ENCODE results near the gene CABLES1.

CABLES1 gene

GRCh38 chr18:23248826-23249225 is 113.5 kb downstream of the CABLES1 start:
- ATAC-seq (ENCODE audit: low read depth) (no peak), DNase-seq (ENCODE audit: low spot score) (no peak)
- TF ChIP-seq CTCF (IDR thresholded peaks at IDR 0.05; ENCODE audit: poor library complexity, severe bottlenecking), result no peak
- no peaks in the 10 kb centered on the region for H3K36me3 ChIP-seq (ENCODE audit: low read depth)
- H3K27ac ChIP-seq (ENCODE audit: poor library complexity, severe bottlenecking), result no peak overlapping the region
- no peaks in the 10 kb centered on the region for H3K27me3 ChIP-seq (ENCODE audit: insufficient read depth, poor library complexity, severe bottlenecking)
- no peak overlapping the region for H3K4me3 ChIP-seq (ENCODE audit: severe bottlenecking)
- no peaks in the 10 kb centered on the region for H3K4me1 ChIP-seq (ENCODE audit: insufficient read depth, poor library complexity, severe bottlenecking)
- H3K9me3 ChIP-seq (ENCODE audit: severe bottlenecking), result no peaks in the 10 kb centered on the region

- no peak overlapping the region for H3K27ac ChIP-seq (ENCODE audit: poor library complexity, severe bottlenecking)
- DNase-seq (ENCODE audit: low spot score), result no peak
- no peaks in the 10 kb centered on the region for H3K9me3 ChIP-seq (ENCODE audit: severe bottlenecking)
- no peaks in the 10 kb centered on the region for H3K4me1 ChIP-seq (ENCODE audit: insufficient read depth, poor library complexity, severe bottlenecking)
- no peaks in the 10 kb centered on the region for H3K36me3 ChIP-seq (ENCODE audit: low read depth)
- ATAC-seq (ENCODE audit: low read depth), result no peak
- H3K27me3 ChIP-seq (ENCODE audit: insufficient read depth, poor library complexity, severe bottlenecking), result no peaks in the 10 kb centered on the region
- no peak for TF ChIP-seq CTCF (IDR thresholded peaks at IDR 0.05; ENCODE audit: poor library complexity, severe bottlenecking)
- no peak overlapping the region for H3K4me3 ChIP-seq (ENCODE audit: severe bottlenecking)
Measured at GRCh38 chr18:23249348-23249747, 114.1 kb downstream of the CABLES1 start.

- no peak for TF ChIP-seq CTCF (IDR thresholded peaks at IDR 0.05; ENCODE audit: poor library complexity, severe bottlenecking)
- DNase-seq (ENCODE audit: low spot score) (no peak), ATAC-seq (ENCODE audit: low read depth) (no peak)
- no peaks in the 10 kb centered on the region for H3K9me3 ChIP-seq (ENCODE audit: severe bottlenecking)
- no peaks in the 10 kb centered on the region for H3K4me1 ChIP-seq (ENCODE audit: insufficient read depth, poor library complexity, severe bottlenecking)
- H3K4me3 ChIP-seq (ENCODE audit: severe bottlenecking), result no peak overlapping the region
- no peak overlapping the region for H3K27ac ChIP-seq (ENCODE audit: poor library complexity, severe bottlenecking)
- no peaks in the 10 kb centered on the region for H3K27me3 ChIP-seq (ENCODE audit: insufficient read depth, poor library complexity, severe bottlenecking)
- H3K36me3 ChIP-seq (ENCODE audit: low read depth), result no peaks in the 10 kb centered on the region
Measured at GRCh38 chr18:23250893-23251656, 115.8 kb downstream of the CABLES1 start.

GRCh38 chr18:23253630-23254029 is 118.3 kb downstream of the CABLES1 start:
- Histone ChIP-seq H3K4me3 (ENCODE audit: severe bottlenecking) (no peak overlapping the region), H3K9me3 (ENCODE audit: severe bottlenecking) (no peaks in the 10 kb centered on the region), H3K4me1 (ENCODE audit: insufficient read depth, poor library complexity, severe bottlenecking) (peaks cover 6% of the 10 kb centered on the region), H3K27ac (ENCODE audit: poor library complexity, severe bottlenecking) (no peak overlapping the region), H3K27me3 (ENCODE audit: insufficient read depth, poor library complexity, severe bottlenecking) (no peaks in the 10 kb centered on the region), H3K36me3 (ENCODE audit: low read depth) (no peaks in the 10 kb centered on the region)
- TF ChIP-seq CTCF (IDR thresholded peaks at IDR 0.05; ENCODE audit: poor library complexity, severe bottlenecking), result no peak
- DNase-seq (ENCODE audit: low spot score) (no peak), ATAC-seq (ENCODE audit: low read depth) (no peak)

- no peak overlapping the region for H3K27ac ChIP-seq (ENCODE audit: poor library complexity, severe bottlenecking)
- no peaks in the 10 kb centered on the region for H3K27me3 ChIP-seq (ENCODE audit: insufficient read depth, poor library complexity, severe bottlenecking)
- peaks cover 26% of the 10 kb centered on the region for H3K4me1 ChIP-seq (ENCODE audit: insufficient read depth, poor library complexity, severe bottlenecking)
- no peak overlapping the region for H3K4me3 ChIP-seq (ENCODE audit: severe bottlenecking)
- ATAC-seq (ENCODE audit: low read depth) (no peak), DNase-seq (ENCODE audit: low spot score) (no peak)
- no peaks in the 10 kb centered on the region for H3K36me3 ChIP-seq (ENCODE audit: low read depth)
- TF ChIP-seq CTCF (IDR thresholded peaks at IDR 0.05; ENCODE audit: poor library complexity, severe bottlenecking), result no peak
- no peaks in the 10 kb centered on the region for H3K9me3 ChIP-seq (ENCODE audit: severe bottlenecking)
Measured at GRCh38 chr18:23257137-23257536, 121.9 kb downstream of the CABLES1 start.

Measured in RWPE2 (cell line).